Measurements from ENCODE around the gene NFASC.

The NFASC gene

DNA sequence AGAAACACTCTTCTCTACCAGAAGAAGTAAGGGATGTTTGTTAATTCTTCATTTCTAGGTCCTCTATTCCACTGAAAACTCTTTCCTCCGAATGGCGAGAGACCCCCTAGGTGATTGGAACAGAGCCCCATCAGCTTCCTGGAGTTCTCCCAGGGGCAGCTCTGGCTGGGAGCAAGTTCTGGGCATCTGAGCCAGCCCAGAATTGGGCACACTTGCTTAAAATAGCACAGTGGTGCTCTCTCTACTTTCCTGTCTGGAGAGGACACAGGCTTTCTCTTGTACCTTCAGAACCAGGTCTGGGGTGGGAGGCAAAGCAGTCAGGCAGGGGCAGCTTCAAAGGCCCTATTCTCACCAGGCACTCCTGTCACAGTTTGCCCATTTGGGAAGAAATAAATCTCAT lies 89.2 kb downstream of the NFASC start:
- DNase-seq (ENCODE audit: low spot score): no peak

DNA sequence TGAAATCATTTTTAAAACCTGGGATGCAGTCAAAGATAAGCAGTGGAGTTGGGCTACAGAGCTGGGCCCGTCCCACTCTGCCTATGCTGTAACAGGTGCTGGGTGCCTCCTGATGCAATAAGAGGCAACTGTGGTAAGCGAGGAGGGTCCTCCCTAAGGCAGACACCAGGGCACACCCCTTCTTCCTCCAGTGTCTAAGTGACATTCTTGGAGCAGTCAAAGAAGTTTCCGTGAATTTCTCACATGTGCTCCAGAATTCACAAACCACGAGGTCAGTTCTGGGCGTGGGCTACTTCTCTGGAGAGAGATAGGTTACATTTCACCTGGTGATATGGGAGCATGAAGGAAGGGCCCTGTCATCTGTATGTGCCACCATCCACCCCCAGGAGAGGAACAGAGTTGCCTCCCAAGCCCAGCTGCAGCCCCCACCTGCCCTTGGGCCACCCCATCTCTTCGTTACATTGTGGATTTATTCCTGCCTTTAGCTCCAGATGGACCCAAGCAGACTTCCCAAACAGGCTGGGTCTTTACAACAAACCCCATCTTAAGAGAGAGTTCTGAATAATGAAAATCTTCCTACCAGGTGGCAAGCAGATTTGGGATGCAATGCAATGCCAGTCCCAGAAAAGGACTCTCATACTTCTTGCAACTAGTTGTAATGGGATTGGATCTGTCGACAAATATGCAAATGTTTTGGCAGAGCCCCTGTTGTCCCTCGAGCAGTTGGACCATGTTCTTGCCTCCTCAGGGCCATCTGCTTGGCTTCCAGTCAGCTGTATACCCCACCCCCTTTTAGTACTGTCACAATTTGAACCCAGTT lies 89.9 kb downstream of the NFASC start:
- no peak for DNase-seq (ENCODE audit: low spot score)

DNA sequence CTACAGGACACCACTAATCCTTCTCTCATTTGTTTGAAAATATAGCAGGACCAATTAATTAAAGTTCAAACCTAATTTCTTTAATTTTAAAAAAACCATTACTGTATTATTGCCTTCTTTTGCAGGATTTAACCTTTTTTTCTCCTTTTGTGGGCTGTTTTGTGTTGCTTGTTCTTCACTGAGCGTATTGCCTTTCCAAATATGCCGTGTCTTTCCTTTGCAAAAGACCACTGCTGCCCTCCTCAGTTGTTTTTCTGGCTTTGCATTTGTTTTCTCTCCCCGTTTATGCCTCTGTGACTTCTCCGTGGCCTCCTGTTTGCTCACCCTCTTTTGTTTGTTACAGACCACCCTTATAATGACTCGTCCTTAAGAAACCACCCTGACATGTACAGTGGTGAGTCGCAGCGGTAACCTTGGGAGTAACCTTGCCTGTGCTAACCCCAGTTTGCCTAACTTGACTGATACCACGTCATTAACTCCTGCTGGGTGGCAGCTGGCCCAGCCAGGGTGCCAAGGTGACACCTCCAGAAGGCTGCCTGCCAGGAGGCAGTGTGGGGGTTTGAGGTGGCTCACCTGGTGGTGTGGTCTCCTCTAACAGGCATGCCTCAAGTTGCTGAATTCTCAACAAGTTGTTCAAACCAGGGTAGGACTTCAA lies 91.2 kb downstream of the NFASC start:
- no peak for DNase-seq (ENCODE audit: low spot score)

DNA sequence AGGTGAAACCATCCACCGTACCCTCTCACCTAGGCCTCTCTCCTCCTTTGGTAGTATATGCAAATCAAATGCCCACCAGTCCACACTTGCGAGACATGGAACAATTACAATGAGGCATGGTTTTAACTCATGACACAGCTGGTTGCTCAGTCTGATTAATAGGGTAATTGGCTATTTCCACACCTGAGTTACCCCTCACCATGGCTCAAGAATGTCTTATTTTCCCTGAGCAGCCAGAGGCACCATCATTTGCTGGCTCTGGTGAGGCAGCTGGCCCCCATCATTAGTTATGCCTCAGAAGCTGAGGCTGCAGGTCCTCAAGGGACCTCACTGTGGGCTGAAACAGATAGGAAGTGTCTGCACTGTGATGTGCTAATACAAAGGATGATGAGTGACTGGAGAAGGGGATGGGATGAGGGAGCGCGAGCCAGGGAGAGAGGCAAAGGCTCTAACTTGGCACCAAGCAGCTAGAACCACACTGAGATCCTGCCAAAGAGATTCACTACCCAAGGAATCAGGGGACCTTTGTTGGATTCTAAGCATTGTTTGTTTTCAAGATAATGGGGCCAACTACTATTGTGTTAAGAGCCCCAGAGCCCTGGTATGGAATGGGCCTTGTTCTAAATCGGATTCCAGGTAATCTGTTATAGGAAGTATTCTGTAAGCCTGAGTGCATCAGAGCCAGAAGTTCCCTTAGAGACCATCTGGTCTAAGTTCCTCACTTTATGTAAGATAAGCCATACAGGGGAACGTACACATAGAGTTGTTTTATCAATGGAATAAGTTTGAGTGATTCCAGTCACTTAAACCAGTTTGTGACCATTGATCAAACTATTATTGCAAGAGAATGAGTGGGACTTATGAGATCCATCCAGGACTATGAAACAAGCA lies 92.3 kb downstream of the NFASC start:
- no peak for DNase-seq (ENCODE audit: low spot score)

DNA sequence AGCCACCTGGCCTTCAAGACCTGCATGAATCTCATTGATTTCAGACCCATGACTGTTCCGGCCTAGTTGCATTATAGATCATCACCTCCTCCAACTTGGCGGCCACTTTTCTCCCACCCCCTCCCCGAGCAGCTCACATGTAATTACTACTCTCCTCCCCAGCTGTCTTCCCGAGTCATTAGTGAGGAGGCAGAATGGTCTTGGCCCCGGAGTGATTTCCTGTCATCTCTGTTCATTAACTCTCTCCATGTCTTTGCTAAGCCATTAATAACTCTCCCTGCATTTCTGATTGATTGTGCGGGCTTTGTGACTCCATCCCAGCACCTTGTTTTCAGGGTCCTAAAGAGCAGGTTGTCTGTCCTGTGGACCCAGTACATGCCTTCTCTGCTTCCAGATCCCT lies 96.8 kb downstream of the NFASC start:
- DNase-seq (ENCODE audit: low spot score): no peak

DNA sequence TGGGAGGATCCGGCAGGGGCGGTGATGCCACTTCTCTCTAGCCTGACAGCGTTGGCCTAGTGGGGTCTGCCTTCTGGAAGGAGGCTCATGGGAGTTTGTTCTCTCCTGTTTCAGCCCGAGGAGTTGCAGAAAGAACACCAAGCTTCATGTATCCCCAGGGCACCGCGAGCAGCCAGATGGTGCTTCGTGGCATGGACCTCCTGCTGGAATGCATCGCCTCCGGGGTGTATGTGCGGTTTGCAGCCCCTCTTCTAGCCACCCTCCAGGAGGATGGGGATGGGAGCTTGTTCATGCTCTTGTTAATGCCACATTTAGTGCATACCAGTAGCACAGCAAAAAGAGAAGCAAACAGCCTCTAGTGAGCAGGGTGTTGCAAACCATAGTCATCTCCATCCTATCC lies 97.5 kb downstream of the NFASC start:
- no peak for DNase-seq (ENCODE audit: low spot score)

DNA sequence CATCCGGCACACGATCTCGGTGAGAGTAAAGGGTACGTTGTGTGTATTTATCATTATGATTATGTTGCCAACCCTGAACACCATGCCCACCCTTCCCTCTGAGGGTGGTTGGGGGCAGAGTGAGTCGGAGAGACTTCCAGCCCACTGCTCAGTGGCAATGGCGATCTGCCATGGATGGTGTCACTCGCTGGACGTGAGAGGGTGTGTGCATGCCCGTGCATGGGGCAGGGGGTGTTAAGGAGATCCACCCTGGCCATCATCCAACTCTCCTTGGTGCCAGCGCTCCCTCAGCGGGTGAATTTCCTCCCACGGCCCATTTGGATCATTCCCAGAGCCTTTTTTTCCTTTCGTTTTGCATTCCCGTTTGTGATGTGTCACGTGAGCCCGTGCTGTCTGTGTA lies 98.3 kb downstream of the NFASC start:
- no peak for DNase-seq (ENCODE audit: low spot score)

DNA sequence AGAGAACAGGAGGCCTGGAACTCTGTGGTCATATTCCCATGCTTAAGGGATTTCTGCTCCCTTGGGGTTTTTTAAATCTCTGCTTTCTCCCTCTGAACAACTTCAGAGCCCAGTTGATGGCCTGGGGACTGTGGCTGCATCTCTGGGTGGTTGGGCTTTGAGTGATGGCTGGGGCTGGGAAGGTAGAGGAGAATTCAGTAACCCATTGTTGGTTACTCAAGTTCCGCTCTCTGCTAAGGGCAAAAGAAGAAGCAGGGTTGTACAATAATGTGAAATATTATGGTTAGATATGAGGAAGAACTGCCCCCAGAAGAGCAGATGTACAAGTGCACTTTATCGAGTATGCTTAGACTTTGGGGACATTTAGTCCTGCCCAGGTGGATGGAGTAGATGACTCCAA lies 100.3 kb downstream of the NFASC start:
- no peak for DNase-seq (ENCODE audit: low spot score)

DNA sequence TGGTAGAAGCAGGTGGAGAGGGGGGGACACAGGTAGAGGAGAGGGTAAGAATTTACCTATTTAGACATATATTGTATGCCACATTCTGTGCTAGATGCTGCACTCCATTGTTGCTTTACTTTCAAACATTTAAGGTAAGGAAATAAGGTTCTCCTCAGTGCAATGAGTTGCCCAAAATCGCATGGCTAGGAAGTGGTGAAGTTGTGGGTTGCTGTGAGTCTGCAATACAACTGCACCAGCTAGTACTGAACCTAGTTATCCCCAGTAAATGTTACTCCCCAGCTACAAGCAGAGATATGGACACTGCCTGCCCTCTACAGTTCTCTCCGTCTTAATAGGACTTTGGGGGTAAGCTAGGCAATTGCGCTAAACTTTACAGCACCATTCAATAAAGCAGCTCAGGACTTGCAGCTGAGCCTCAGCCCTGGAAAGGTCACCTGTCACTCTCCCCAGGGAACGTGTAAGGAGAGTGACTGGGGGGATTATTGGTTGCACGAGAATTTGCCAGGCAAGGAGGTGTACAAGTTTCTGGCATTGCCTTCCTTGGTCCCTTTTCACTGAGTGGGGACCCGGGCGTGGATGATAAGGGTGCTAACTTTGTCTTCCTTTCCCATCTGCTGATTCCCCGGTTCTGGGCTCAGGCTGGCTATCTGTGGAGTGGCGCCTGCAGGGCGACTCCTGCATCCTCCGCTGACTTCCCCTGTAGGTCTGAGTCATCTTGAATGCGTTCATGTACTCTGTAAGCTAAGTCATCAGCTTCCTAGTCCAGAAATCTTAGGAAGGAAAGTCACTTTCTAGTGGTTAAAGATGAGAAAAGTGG lies 101.1 kb downstream of the NFASC start:
- peak; percentile 95 for DNase-seq (ENCODE audit: low spot score)

DNA sequence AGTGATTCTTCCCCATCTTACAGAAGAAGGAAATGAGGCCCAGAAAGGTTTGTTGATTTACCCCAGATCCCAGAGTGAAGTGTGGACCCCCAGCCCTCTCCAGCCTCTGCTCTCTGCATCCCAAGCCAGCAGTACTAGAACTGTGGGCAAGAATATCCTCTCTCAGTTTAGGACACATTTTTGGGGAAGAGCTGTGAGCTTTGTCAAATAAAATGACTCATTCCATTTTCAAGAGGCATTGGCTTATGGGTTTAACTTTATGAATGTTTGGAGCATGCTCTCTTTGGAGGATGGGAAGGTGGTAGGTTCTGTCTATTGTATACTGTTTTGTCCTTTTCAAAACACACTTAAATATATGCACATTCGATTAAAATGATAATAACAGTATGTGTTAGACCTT lies 101.8 kb downstream of the NFASC start:
- DNase-seq (ENCODE audit: low spot score): no peak

DNA sequence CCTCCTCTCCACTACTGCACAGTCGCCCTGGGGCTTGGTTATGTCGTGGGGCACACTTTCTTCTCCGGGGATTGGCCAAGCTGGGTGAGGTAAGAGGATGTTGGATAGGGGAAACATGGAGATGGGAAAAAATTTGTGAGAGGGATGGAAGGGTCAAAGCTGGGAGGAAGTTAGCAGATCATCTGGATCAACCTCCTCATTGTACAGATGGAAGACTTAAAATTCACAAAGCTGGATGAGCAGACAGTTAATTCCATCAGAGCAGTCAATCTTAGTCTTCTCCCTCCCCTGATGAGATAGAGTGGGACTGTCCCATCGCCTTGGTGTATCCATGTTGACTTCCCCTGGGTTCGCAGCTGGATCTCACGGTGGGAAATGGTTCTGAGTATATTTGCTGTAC lies 102.8 kb downstream of the NFASC start:
- no peak for DNase-seq (ENCODE audit: low spot score)

DNA sequence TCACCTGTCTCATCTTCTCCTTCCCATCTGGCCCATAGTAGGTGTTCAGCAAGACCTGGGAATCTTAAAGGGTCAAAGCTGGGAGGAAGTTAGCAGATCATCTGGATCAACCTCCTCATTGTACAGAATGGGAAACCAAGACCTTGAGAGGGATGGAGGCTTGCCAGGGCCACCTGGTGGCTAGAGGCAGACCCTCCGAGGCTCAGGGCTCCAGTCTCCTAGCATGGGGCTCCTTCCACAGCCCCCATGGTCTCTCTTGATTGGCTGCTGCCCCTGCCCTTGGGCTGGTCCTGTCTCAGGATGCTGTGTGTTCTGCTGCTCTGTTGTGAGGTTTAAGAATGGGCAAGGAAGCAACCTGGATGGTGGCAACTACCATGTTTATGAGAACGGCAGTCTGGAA lies 103.7 kb downstream of the NFASC start:
- no peak for DNase-seq (ENCODE audit: low spot score)

DNA sequence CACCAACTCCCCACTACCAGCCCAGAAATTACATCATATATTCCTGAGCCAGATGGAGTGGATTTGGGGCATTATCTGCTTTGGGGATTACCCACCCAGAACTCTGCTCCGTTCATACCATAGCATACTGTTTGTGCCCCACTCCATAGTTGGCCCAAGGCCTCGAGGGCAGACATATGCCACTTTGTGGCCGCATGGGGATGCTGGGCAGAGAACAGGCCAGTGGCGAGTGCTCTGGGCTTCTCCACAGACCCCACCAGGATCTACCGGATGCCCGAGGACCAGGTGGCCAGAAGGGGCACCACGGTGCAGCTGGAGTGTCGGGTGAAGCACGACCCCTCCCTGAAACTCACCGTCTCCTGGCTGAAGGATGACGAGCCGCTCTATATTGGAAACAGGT lies 104.4 kb downstream of the NFASC start:
- no peak for DNase-seq (ENCODE audit: low spot score)

DNA sequence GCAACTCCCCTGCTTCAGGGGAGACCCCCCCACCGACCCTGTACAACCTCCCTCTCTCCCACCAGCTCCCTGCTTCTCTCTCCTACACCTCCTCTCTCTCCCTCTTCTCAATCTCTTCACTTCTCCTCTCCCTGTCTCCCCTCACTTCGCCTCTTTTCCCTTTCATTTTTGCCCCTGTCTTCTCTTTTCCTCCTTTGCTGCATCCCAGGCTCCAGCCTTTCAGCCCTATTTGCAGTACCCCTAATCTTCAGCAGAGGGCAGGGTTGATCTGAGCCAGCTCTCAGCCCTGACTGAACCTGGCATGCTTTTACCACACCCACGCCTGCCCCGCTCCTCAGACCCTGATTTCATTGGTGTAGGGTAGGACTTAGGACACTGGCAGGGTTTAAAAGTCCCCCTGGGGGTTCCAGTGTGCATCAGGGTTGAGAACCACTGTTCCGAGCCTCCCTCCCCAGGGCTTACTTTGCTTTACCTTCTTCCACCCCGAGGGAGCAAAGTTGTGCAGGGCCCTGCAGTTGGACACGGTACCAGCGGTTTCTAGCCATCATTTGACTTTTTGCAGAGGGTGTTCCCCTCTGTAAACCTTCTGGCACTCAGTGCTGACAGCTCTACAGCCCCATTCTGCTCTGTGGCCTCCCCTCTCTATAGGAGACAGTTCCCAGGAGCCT lies 105.0 kb downstream of the NFASC start:
- peak; percentile 51 for DNase-seq (ENCODE audit: low spot score)

DNA sequence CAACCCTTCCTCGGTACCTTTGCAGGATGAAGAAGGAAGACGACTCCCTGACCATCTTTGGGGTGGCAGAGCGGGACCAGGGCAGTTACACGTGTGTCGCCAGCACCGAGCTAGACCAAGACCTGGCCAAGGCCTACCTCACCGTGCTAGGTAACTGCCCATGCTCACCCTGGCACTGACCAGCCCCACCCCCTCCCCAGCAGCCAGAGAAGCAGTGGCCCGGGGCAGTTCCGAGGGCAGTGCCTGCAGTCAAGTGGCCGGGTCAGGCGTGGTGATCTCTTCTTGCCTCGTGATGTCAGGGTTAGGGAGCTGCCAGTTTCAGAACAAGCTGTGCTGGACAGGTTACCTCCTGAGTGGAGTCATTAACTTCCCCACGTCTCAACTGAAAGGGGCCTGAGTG lies 106.0 kb downstream of the NFASC start:
- DNase-seq (ENCODE audit: low spot score): no peak

DNA sequence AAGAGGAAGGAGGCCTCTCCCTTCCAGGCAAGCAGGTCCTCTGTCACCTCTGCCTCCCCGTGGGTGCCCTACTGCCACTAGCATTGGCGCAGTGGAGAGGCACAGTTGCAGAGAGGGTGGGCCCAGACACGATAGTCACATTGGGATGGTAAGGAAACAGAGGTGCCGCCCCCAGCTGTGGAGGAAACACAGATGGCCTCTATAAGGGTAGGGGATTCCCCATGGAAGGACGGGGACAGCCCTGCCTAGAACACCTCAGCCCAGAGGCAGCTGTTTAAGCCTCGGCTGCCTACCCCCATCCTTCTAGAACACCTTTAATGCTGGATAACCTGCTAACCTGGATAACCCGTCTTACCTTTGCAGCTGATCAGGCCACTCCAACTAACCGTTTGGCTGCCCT lies 106.7 kb downstream of the NFASC start:
- no peak for DNase-seq (ENCODE audit: low spot score)

DNA sequence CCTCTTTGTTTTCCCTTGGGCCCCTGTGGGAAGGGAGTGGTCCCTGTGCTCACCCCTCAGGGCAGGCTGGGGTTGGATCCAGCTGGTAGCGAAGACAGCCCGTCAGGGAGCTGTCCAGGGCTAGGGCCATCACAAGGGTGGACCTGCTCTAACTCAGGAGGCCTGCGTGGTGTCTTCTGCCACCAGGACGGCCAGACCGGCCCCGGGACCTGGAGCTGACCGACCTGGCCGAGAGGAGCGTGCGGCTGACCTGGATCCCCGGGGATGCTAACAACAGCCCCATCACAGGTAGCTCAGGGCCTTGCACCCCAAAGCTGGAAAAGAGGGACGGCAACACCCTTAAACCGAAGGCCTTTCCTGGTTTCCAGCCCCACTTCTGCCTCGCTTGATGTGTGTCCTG lies 108.1 kb downstream of the NFASC start:
- no peak for DNase-seq (ENCODE audit: low spot score)

DNA sequence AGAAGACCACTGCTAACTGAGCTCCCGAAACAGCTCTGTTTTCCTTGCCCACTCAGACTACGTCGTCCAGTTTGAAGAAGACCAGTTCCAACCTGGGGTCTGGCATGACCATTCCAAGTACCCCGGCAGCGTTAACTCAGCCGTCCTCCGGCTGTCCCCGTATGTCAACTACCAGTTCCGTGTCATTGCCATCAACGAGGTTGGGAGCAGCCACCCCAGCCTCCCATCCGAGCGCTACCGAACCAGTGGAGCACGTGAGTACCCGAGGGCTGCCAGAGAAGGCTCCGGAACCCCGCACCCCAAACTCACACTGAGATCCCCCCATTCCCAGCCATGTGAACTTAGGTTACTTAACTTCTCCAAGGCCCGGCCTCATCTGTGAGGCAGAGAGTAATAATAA lies 108.6 kb downstream of the NFASC start:
- no peak for DNase-seq (ENCODE audit: low spot score)

DNA sequence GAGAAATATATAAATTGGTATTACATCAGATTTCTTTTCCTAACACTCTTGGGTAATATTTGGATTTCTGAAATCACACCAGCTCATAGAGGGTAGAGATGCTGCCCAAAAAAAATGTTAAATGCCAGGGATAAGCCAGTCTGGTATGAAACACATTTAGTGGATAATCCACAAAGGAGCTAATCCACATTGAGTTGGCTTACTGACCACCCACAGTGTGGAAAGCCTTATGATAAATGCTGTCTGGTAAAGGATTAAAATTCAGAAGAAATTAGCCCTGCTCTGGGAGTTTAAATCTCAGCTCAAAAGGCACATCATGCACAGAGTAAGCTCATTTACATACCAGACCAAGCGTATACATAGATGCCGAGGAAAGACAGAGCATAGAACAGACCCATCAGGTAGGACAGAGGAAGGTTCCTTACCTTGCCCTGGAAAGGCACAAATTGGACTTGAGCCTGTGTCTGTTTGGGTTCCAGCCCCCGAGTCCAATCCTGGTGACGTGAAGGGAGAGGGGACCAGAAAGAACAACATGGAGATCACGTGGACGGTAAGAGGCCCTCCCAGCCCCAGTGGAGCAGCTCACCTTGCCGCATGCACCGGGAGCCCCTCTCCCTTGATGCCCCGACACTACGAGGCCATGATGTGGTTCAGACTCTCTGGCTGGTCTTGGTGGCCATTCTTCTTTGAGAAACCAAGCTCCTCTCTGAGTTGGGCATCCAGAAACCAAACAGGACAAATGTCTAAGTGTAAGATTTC lies 109.4 kb downstream of the NFASC start:
- no peak for DNase-seq (ENCODE audit: low spot score)

DNA sequence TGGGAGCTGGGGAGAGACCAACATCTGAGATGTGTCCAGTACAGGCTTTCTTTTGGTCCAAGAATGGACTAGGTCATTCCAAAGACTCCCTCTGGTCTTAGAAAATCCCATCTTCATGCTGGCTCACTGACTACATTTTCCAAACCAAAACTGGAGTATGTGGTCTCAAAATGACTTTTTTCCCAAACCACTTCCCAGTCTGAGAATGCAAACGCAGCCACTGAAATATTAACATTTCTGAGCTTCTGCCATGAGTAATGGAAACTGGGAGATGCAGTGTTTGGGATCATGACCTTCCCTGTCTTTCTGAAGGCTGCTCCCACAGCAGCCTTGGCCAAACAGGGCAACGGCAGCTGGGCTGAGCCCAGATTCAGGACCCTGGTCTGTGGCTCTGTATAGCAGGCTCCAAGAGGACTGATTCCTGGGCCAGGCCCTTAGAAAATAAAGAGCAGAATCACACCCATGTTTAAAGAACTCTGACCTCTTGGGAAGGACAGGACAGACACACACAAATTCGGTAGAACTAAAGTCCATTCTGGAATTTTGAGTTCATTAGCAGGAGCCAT lies 110.3 kb downstream of the NFASC start:
- DNase-seq (ENCODE audit: low spot score): no peak

Measured in kidney capillary endothelial cell (primary cell).